Anterior cingulate cortex (tissue), 58 donors: ENCODE data around the gene CARD9.
"Not testable (repeated sequence)": the region's sequence is repeated elsewhere in the genome, so short reads cannot be mapped to it uniquely, and the experiment has no call there.

Experiments used
- DNase-seq, 58 donors: peaks; one replicate each; lab custom pipeline; 2025; lab: John Stamatoyannopoulos, UW

CARD9 gene

GRCh38 chr9:136373300-136374182 lies at the start of gene CARD9:
CARD9 (minus strand) TSS chr9:136373669; CDS start chr9:136372078, 1,591 bp downstream.
- peak in 22 of 58 donors; percentile 9 to 52 (median 32) for DNase-seq

- no peak for DNase-seq
Observed at GRCh38 chr9:136422876-136423275, 49.4 kb upstream of the CARD9 start.

- DNase-seq: no peak
Observed at GRCh38 chr9:136421791-136422190, 48.3 kb upstream of the CARD9 start.

- DNase-seq: no peak
Observed at GRCh38 chr9:136419092-136419420, 45.6 kb upstream of the CARD9 start.

- DNase-seq: no peak
Observed at GRCh38 chr9:136418182-136419091, 45.0 kb upstream of the CARD9 start.

GRCh38 chr9:136416914-136417313 lies 43.4 kb upstream of the CARD9 start:
- no peak for DNase-seq

GRCh38 chr9:136416427-136416826 lies 43.0 kb upstream of the CARD9 start:
- no peak for DNase-seq

GRCh38 chr9:136412962-136413361 lies 39.5 kb upstream of the CARD9 start:
- peak in 3 of 58 donors; percentile 6 to 38 (median 26) for DNase-seq

- DNase-seq: no peak
Observed at GRCh38 chr9:136411378-136411777, 37.9 kb upstream of the CARD9 start.

GRCh38 chr9:136410500-136411287 lies 37.2 kb upstream of the CARD9 start, which contains the start of the genes ENTR1 and PMPCA:
ENTR1 (minus strand) TSS chr9:136410614; CDS start chr9:136410397, 217 bp downstream.
PMPCA (plus strand) TSS chr9:136410658; CDS start chr9:136410669, 11 bp downstream.
- DNase-seq: peak in 57 of 58 donors; percentile 42 to 91 (median 82)

GRCh38 chr9:136409557-136410455 lies 36.3 kb upstream of the CARD9 start:
- peak in 17 of 58 donors; percentile 17 to 68 (median 28) for DNase-seq

- no peak for DNase-seq
Observed at GRCh38 chr9:136407911-136408310, 34.4 kb upstream of the CARD9 start.

- not testable (repeated sequence) for DNase-seq
Observed at GRCh38 chr9:136407061-136407460, 33.6 kb upstream of the CARD9 start.

GRCh38 chr9:136405904-136406303 lies 32.4 kb upstream of the CARD9 start:
- DNase-seq: not testable (repeated sequence)

GRCh38 chr9:136405481-136405880 lies 32.0 kb upstream of the CARD9 start:
- no peak for DNase-seq

GRCh38 chr9:136404801-136405136 lies 31.3 kb upstream of the CARD9 start:
- no peak for DNase-seq

GRCh38 chr9:136403915-136404800 lies 30.7 kb upstream of the CARD9 start:
- no peak for DNase-seq

- DNase-seq: no peak
Observed at GRCh38 chr9:136403538-136403914, 30.1 kb upstream of the CARD9 start.
